Activated CD8-positive, alpha-beta memory T cell treated with anti-CD3 and anti-CD28 coated beads for 36 hours (primary cell): ENCODE measurements around the gene DNAJB2. TPM values are rescaled to one million over a fixed set of nuclear protein-coding genes. Genes with fewer than 3 reads are reported as not detected.
"Not testable (repeated sequence)": the region's sequence is repeated elsewhere in the genome, so short reads cannot be mapped to it uniquely, and the experiment has no call there.

ENCODE experiments used
- CTCF ChIA-PET: fragments of 350-600 bp; sonication (Branson Sonifier 250); formaldehyde crosslinking; loops from one replicate; lab custom pipeline; 2021; ENCODE audit warnings: antibody characterized with exemption; lab: Charles Lee
- POLR2A ChIA-PET: fragments of 350-600 bp; sonication (Branson Sonifier 250); formaldehyde crosslinking; loops from one replicate; lab custom pipeline; 2021; ENCODE audit warnings: antibody characterized with exemption; lab: Charles Lee
- total RNA-seq, 2 experiments: library from RNA; stranded (reverse); gene quantifications; one replicate each; pipeline ENCODE4 v1.2.3, GENCODE V29; 2021

DNAJB2 gene
- total RNA-seq, 2 experiments from 2014 or later, result 50.2 to 53.5 TPM

- ChIA-PET POLR2A (interaction anchor here (0.5 to 5.1 kb wide), 17 partner anchors 8 to 853 kb away, joined by 3 to 57 read pairs (median 6); partner anchors contain the start of genes ABCB6, ANKZF1, ATG9A and CNPPD1), CTCF (interaction anchor here (0.9 to 6.4 kb wide), 7 partner anchors 13 to 93 kb away, joined by 3 to 56 read pairs (median 5); partner anchors contain the start of genes ANKZF1, ATG9A, DNAJB2 and NHEJ1)
These were observed 26.6 kb upstream of the DNAJB2 start for GRCh38 chr2:219252570-219252899.

GRCh38 chr2:219252900-219253752 is 26.0 kb upstream of the DNAJB2 start, which contains the start of gene TUBA4B:
Gene TUBA4B (plus strand): TSS chr2:219253243. CDS start chr2:219253408, 165 bp downstream.
- CTCF ChIA-PET, result interaction anchor here (0.6 to 6.4 kb wide), 7 partner anchors 14 to 273 kb away, joined by 3 to 56 read pairs (median 5); partner anchors contain the start of genes ANKZF1, ATG9A, DNAJB2 and NHEJ1

GRCh38 chr2:219253753-219254589 is 25.2 kb upstream of the DNAJB2 start, which contains the start of gene TUBA4A:
Gene TUBA4A (minus strand): TSS chr2:219253918. CDS start chr2:219253858, 60 bp downstream.
- POLR2A ChIA-PET, result interaction anchor here (0.6 to 5.1 kb wide), 10 partner anchors 9 to 134 kb away, joined by 4 to 57 read pairs (median 12); partner anchors contain the start of genes ABCB6, ANKZF1, ATG9A and CNPPD1
- CTCF ChIA-PET, result interaction anchor here (0.6 to 6.4 kb wide), 7 partner anchors 8 to 274 kb away, joined by 3 to 56 read pairs (median 6); partner anchors contain the start of genes DNAJB2, GLB1L, NHEJ1 and STK16

More at GRCh38 chr2:219252900-219253752, 26.0 kb upstream of the DNAJB2 start, which contains the start of gene TUBA4B:
- POLR2A ChIA-PET, result interaction anchor here (0.5 to 5.1 kb wide), 17 partner anchors 8 to 853 kb away, joined by 3 to 57 read pairs (median 8); partner anchors contain the start of genes ABCB6, ANKZF1, ATG9A and CTDSP1

DNA sequence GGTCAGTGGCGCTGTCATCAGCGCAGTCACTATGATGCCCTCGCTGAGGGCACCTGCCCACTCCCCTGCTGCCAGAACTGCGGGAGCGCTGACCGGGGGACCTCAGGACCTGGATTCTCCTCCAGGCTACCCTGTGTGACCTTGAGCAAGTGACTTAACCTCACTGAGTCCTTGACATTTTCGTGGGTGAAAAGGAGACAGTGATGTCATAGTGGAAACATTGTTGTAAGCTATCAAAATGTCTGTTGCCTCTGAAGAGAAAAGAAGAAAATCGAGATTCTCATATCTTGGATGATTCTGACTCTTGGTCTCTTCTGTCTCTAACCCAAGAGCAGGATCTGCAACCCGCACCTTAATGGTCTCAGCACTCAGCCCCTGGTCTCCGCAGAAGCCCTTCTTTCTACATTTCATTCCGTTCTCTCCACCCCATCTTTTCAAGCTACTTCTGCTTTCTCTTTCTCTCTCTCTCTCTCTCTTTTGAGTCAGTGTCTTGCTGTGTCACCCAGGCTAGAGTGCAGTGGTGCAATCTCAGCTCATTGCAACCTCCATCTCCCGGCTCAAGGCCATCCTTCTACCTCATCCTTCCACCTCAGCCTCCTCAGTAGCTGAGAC is 24.5 kb upstream of the DNAJB2 start:
- CTCF ChIA-PET, result interaction anchor here (1.0 to 6.4 kb wide), 5 partner anchors 9 to 46 kb away, joined by 4 to 56 read pairs (median 6); partner anchors contain the start of genes DNAJB2, GLB1L and STK16
- POLR2A ChIA-PET, result interaction anchor here (1.3 to 5.1 kb wide), 7 partner anchors 10 to 78 kb away, joined by 6 to 57 read pairs (median 20); partner anchors contain the start of genes ABCB6, ANKZF1, ATG9A and CNPPD1

- POLR2A ChIA-PET, result not testable (repeated sequence)
- CTCF ChIA-PET, result interaction anchor here (0.7 to 2.0 kb wide), 3 partner anchors 11 to 36 kb away, joined by 3 to 8 read pairs (median 3); no protein-coding TSS in a partner anchor
These were observed 20.2 kb upstream of the DNAJB2 start for GRCh38 chr2:219258942-219259341.

DNA sequence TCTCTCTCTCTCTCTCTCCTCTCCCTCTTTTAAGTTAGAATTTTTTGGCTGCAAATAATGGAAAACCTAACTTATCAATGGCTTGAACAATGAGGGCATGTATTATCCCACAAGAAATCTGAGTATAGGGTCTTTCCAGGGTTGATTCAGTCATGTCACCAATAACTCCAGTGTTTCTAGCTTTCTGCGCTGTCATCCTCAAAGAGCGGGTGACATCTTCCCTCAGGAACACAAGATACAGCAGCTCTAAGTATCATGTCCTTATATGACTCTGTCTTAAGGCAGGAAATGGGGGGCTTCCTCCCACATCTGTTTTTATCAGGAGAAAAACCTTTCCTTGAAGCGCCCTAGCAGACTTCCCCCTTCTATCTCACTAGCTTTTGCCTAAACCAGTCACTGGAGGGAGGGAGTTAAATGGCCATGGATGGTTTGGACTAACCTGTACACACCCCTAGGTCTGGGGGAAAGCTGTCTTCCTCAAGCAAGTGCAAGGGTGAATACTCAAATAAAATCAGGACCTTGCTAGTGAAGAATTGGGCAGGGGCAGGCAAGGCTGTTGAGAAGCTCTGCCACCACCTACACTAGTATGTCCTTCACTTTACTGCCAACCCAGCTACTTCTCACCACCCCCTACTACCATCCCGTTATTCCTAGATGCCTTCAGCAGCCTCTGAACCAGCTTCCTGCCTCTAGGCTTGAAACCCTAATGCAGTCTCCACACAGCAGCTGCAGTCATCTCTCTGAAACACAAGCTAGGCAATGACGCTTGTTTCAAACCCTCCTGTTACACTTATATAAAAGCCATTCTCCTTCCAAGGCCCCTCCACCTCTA is 17.9 kb upstream of the DNAJB2 start:
- CTCF ChIA-PET, result interaction anchor here (1.4 to 1.5 kb wide), 3 partner anchors 13 to 106 kb away, joined by 3 to 7 read pairs (median 5); no protein-coding TSS in a partner anchor
- POLR2A ChIA-PET, result interaction anchor here (0.6 kb wide), 1 partner anchor 12 kb away, joined by 3 read pairs; no protein-coding TSS in a partner anchor

GRCh38 chr2:219266232-219266631 is 12.9 kb upstream of the DNAJB2 start:
- POLR2A ChIA-PET, result no interaction called here
- CTCF ChIA-PET, result interaction anchor here (1.1 kb wide), 1 partner anchor 29 kb away, joined by 4 read pairs; no protein-coding TSS in a partner anchor

DNA sequence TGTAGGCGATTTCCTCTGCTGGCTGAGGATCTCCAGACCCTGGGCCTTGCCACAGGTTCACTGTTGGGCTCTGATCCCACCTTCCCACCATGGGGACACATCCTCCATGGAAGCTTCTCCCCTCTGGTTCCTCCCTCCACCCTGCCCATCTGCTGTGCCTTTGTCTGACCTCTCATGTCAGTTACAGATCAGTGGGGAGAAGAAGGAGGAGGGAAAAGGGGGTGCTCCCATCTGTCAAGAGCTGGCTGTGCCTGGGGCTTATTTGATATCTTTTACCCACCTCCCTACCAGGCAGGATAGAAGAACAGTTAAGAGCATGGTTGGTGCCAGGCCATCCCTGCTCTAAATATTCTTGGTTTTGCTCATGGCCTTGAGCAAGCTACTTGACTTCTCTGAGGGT is 12.3 kb upstream of the DNAJB2 start:
- ChIA-PET CTCF (no interaction called here), POLR2A (no interaction called here)

DNA sequence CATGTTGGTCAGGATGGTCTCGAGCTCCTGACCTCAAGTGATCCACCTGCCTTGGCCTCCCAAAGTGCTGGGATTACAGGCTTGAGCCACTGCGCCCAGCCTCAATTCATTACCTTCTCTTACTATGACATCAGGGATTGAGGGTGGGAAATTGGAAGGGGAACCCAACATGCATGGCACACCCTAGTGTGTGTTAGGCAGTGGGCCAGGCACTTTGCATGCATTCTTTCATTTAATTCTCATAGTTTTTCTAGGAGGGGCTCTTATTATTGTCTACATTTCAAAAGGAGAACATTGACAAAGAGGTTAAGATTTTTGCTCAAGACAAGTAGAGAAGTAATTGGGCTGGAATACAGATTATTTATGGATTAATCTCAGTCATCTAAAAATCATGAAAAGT is 10.9 kb upstream of the DNAJB2 start:
- ChIA-PET CTCF (interaction anchor here (0.7 to 2.4 kb wide), 2 partner anchors 10 to 29 kb away, joined by 3 to 9 read pairs; partner anchors contain the start of gene DNAJB2), POLR2A (no interaction called here)

GRCh38 chr2:219269362-219270054 is 9.7 kb upstream of the DNAJB2 start:
- POLR2A ChIA-PET, result no interaction called here
- CTCF ChIA-PET, result interaction anchor here (1.2 to 2.4 kb wide), 3 partner anchors 9 to 97 kb away, joined by 4 to 9 read pairs (median 5); partner anchors contain the start of gene DNAJB2

DNA sequence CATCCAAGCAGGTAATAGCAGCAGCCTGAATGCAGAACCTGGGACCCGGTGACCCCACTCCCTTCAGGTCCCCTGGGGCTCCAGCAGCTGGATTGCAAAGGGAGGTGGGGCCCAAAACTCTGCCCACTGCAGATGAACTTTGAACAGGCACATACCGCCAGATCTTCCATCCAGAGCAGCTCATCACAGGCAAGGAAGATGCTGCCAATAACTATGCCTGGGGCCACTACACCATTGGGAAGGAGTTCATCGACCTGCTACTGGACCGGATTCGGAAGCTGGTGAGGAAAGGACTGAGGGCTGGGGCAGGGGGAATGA is 9.2 kb upstream of the DNAJB2 start:
- CTCF ChIA-PET, result interaction anchor here (1.2 to 2.4 kb wide), 3 partner anchors 8 to 97 kb away, joined by 4 to 9 read pairs (median 5); partner anchors contain the start of gene DNAJB2
- POLR2A ChIA-PET, result no interaction called here

DNA sequence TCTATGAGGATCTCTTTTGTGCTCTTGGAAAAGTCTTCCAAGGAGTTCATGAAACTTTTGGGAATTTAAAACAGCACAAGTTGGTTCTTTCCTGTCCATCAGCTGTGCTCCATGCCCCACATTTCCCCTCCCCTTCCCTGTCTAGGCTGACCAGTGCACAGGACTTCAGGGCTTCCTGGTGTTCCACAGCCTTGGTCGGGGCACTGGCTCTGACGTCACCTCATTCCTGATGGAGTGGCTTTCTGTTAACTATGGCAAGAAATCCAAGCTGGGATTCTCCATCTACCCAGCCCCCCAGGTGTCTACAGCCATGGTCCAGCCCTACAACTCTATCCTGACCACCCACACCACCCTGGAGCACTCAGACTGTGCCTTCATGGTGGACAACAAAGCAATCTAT is 8.1 kb upstream of the DNAJB2 start:
- ChIA-PET POLR2A (no interaction called here), CTCF (interaction anchor here (1.8 kb wide), 1 partner anchor 24 kb away, joined by 5 read pairs; no protein-coding TSS in a partner anchor)

DNA sequence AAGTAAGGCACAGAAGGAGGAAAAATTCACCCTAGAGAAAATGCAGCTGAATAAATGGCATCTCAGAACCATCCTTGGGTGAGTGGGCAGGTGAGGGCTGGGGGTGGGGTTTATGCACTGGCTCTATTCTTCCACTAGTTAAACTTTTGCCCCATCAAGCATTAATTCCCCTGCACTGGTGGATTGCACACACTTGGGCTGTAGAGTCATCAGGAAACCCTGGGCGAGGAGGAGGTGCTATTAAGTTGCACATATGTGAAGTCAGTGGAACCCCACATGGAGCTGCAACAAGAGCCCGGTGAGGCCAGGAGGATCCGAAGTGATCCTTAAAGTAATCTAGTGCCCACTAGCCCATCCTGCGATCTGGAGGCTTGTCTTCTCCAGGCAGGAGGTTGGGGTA is 6.8 kb upstream of the DNAJB2 start:
- ChIA-PET CTCF (interaction anchor here (0.8 kb wide), 1 partner anchor 21 kb away, joined by 3 read pairs; no protein-coding TSS in a partner anchor), POLR2A (no interaction called here)

GRCh38 chr2:219272995-219273394 is 6.2 kb upstream of the DNAJB2 start:
- POLR2A ChIA-PET, result no interaction called here
- CTCF ChIA-PET, result interaction anchor here (2.1 kb wide), 1 partner anchor 12 kb away, joined by 7 read pairs; no protein-coding TSS in a partner anchor

GRCh38 chr2:219273937-219274336 is 5.2 kb upstream of the DNAJB2 start:
- CTCF ChIA-PET, result interaction anchor here (1.6 to 2.1 kb wide), 2 partner anchors 13 to 21 kb away, joined by 4 to 7 read pairs; no protein-coding TSS in a partner anchor
- POLR2A ChIA-PET, result no interaction called here

DNA sequence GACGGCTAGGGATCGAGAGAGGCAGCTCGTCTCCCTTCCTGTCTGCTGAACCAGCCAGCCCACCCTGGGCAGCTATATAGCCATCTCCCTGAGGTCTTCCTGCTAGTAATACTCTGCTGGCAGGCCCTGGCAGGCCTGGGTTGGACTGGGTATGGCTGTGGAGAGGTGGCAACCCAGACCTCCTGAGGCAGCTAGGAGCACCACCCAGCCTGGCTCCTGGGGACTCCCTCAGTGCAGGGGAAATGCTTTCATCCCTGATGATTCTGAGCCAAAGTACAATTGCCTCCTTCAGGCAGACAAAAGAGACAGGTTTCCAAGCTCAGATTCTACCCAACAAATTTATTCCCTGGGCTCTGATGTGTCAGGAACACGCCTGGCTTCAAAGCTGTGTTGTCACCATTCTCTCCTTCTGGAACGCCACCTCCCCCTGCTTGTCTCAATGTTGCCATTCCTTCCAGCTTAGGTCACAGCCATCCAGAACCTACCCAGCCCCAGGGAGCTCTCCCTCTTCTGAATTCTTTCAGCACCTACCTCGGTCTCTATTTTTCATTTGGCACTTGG is 4.7 kb upstream of the DNAJB2 start:
- CTCF ChIA-PET, result interaction anchor here (1.6 to 2.1 kb wide), 2 partner anchors 13 to 20 kb away, joined by 4 to 7 read pairs; no protein-coding TSS in a partner anchor
- POLR2A ChIA-PET, result no interaction called here
